HG02885 (cell line): Measurements from ENCODE around the gene MALAT1.

Experiments
- ATAC-seq: cut with Tn5 transposase; IDR thresholded peaks from one replicate; pipeline ENCODE4 v1.9.1; 2021; ENCODE audit warnings: mild to moderate bottlenecking; ENCODE audit not compliant: unreplicated experiment, poor library complexity

Gene MALAT1

DNA sequence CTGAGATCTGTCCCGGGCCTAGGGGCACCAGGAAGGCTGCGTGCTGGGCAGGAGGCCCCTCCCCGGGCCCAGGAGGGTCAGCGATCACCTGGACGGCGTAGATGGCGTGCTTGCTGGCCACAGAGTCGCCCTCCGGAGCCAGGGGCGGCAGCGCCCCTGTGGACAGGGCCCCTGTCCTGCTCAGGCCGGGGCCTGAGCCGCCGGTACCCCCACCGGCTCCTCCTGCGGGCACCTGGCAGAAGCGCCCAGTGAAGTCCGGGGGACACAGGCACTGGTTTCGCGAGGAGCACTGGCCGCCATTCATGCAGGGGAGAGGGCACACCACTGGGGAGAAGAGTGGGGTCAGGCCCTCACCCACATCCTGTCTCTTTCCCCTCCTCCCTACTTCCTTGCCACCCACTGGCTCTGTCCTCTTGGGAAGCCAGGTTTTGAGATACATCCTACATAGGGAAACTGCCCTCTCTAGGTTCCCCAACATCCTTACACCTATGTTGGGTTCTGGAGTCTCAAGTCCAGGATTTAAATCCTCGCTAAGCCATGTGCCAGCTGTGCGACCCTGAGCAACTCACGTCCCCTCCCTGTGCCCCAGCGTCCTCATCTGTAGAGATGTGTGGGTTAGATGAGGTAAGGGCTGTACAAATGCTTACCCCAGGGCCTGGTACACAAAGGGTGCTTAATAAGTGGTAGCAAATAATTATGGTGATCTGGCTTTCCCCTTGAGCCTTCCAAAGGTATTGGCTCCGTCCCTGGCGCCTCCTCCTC lies 55.4 kb downstream of the MALAT1 start:
- ATAC-seq: no peak

DNA sequence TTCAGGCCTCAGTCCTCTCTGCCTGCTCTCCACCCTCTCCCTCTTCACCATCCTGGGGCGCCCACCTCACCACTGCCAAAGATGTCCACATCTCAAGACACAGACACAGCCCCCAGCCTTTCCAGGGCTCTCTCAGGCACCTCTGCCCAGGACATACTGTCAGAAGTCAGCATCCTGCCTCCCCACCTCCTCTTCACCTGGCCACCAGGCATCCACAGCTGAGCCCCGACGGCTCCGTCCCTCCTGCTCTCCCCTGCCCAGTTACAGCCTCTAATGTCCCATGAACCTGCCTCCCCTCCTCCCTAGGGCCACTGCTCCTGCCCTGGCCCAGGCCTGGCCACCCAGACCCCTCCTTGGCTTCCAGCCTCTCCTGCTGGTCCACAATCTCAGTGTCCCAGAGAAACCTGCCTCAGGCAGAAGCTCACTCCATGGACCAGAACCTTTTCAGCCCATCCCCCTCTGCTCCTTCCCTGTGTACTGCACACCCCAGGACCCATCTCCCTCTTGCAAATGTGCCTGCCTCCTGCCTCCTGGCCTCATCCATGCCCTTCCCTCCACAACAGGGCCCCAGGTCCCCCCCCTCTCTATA lies 56.1 kb downstream of the MALAT1 start:
- ATAC-seq: no peak

DNA sequence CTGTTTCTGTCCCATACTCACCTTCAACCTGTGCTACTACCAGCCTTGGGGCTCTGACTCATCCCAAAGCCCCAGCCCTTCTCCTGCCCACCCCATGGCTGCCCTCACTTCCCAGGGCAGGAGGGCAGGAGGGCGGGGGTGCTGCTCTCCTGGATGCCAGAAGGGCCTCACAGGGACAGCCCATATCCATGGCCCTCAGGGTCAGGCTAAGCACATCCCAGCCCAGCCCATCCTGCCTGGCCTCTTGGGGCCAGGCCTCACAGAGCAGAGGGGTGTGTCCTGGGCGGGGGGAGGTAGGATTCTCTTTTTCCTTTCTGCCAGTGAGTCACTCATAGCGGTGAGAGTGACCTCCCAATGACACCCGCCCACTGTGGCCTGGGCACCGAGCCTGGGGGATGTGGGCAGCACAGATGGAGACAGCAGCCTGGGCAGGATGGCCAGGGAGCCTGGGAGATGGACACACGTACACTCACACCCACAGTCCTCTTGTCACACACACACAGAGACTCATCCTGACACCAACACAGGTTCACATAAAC lies 56.9 kb downstream of the MALAT1 start:
- no peak for ATAC-seq
